ENCODE measurements around the gene FAM221B. TPM values are rescaled to one million over a fixed set of nuclear protein-coding genes. Genes with fewer than 3 reads are reported as not detected.

The FAM221B gene
- total and polyA plus RNA-seq, 2 of the 4 experiments (the other 2 are of a cell fraction) = not detected

- Histone ChIP-seq H3K9me1 (ENCODE audit: insufficient read depth, low read length) (no peaks in the 10 kb centered on the region; the same call in 1 of the 2 replicates), H3K18ac (ENCODE audit: low read depth, low read length) (no peak overlapping the region), H2BK20ac (ENCODE audit: low read depth, low read length) (no peak overlapping the region), H4K20me1 (ENCODE audit: insufficient read depth, low read length) (no peaks in the 10 kb centered on the region), H3K4ac (ENCODE audit: low read depth, low read length) (no peak overlapping the region), H2AK9ac (replicated peaks; ENCODE audit: low read depth, low read length, poor library complexity) (no peak overlapping the region), H3K27me3 (ENCODE audit: control insufficient read depth, insufficient read depth, low read length) (peaks cover 28% of the 10 kb centered on the region), H2AK5ac (ENCODE audit: low read depth, low read length) (no peak overlapping the region), H3K4me1 (ENCODE audit: control insufficient read depth, insufficient read depth, low read length) (peaks cover 1% of the 10 kb centered on the region; the same call in 1 of the 2 replicates), H3K56ac (ENCODE audit: extremely low read depth, insufficient read depth, low read length) (no peak overlapping the region), H4K5ac (ENCODE audit: low read depth, low read length) (no peak overlapping the region), H2BK120ac (ENCODE audit: low read depth, low read length) (no peak overlapping the region), H3K4me3 (ENCODE audit: insufficient read depth, low read depth, low read length) (no peak overlapping the region), H3K23ac (ENCODE audit: low read depth, low read length) (no peak overlapping the region), H3K27ac (ENCODE audit: insufficient read depth, low read length) (no peak overlapping the region), H2AFZ (replicated peaks; ENCODE audit: low read length, poor library complexity) (no peak overlapping the region), H3K4me2 (ENCODE audit: low read depth, low read length) (no peak overlapping the region), H2BK15ac (ENCODE audit: low read depth, low read length) (no peak overlapping the region), H3K9me3 (ENCODE audit: control insufficient read depth, insufficient read depth, low read length) (no peaks in the 10 kb centered on the region), H3K9ac (ENCODE audit: low read depth, low read length) (no peak overlapping the region), H3K79me1 (ENCODE audit: low read depth in 1 of 2, low read length in 2 of 2) (no peaks in the 10 kb centered on the region), H3K14ac (replicated peaks; ENCODE audit: low read depth, low read length) (no peak overlapping the region), H4K8ac (ENCODE audit: low read depth in 2 of 2, low read length in 2 of 2) (no peak overlapping the region), H2BK5ac (ENCODE audit: low read depth, low read length, poor library complexity, severe bottlenecking) (no peak overlapping the region), H4K91ac (ENCODE audit: insufficient read depth, low read depth, low read length) (no peak overlapping the region), H3K36me3 (ENCODE audit: control insufficient read depth, insufficient read depth, low read length) (no peaks in the 10 kb centered on the region)
- BruUV-seq (replicated peaks) = no TSS peak
- ChIA-PET POLR2A (ENCODE audit: unreplicated experiment) (no interaction called here), CTCF (no interaction called here)
- ATAC-seq (ENCODE audit: low read depth) = no peak
- intact Hi-C loops (cut with micrococcal nuclease) (no loop called here), dilution Hi-C loops (cut with HindIII; ENCODE audit: low sequenced_read_pairs, unreplicated experiment) (no loop called here), in situ Hi-C loops (cut with MboI; ENCODE audit: low sequenced_read_pairs) (loop anchor here (5.0 kb wide), 1 partner anchor 106 kb away; no protein-coding TSS in a partner anchor)
- WGBS, 2 experiments (ENCODE audit: extremely low coverage in 2 of 2, insufficient read length in 1 of 2) = no CpG with 5 or more reads among the region's 4 CpGs
- TF ChIP-seq RFX5 (IDR thresholded peaks at IDR 0.05; ENCODE audit: low read depth, low read length) = no peak
- TF ChIP-seq MXI1 (IDR thresholded peaks at IDR 0.05; ENCODE audit: borderline replicate concordance, low read depth, low read length) = no peak
- no peak for TF ChIP-seq POLR2A (IDR thresholded peaks at IDR 0.05; ENCODE audit: low read depth, low read length)
- TF ChIP-seq RAD21 (IDR thresholded peaks at IDR 0.05; ENCODE audit: low read length) = no peak
- no peak for TF ChIP-seq MAZ (IDR thresholded peaks at IDR 0.05; ENCODE audit: borderline replicate concordance, low read depth, low read length)
- TF ChIP-seq, protein P1, sequence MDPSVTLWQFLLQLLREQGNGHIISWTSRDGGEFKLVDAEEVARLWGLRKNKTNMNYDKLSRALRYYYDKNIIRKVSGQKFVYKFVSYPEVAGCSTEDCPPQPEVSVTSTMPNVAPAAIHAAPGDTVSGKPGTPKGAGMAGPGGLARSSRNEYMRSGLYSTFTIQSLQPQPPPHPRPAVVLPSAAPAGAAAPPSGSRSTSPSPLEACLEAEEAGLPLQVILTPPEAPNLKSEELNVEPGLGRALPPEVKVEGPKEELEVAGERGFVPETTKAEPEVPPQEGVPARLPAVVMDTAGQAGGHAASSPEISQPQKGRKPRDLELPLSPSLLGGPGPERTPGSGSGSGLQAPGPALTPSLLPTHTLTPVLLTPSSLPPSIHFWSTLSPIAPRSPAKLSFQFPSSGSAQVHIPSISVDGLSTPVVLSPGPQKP (IDR thresholded peaks at IDR 0.05; ENCODE audit: borderline replicate concordance, low read depth, low read length) = no peak
- no peak for TF ChIP-seq CHD1 (IDR thresholded peaks at IDR 0.05; ENCODE audit: low read depth, low read length)
- TF ChIP-seq, protein P2, sequence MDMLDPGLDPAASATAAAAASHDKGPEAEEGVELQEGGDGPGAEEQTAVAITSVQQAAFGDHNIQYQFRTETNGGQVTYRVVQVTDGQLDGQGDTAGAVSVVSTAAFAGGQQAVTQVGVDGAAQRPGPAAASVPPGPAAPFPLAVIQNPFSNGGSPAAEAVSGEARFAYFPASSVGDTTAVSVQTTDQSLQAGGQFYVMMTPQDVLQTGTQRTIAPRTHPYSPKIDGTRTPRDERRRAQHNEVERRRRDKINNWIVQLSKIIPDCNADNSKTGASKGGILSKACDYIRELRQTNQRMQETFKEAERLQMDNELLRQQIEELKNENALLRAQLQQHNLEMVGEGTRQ (IDR thresholded peaks at IDR 0.05; ENCODE audit: low read depth, low read length) = no peak
- no peak for TF ChIP-seq SMC3 (IDR thresholded peaks at IDR 0.05; ENCODE audit: low read depth, low read length)
- TF ChIP-seq, protein P3, sequence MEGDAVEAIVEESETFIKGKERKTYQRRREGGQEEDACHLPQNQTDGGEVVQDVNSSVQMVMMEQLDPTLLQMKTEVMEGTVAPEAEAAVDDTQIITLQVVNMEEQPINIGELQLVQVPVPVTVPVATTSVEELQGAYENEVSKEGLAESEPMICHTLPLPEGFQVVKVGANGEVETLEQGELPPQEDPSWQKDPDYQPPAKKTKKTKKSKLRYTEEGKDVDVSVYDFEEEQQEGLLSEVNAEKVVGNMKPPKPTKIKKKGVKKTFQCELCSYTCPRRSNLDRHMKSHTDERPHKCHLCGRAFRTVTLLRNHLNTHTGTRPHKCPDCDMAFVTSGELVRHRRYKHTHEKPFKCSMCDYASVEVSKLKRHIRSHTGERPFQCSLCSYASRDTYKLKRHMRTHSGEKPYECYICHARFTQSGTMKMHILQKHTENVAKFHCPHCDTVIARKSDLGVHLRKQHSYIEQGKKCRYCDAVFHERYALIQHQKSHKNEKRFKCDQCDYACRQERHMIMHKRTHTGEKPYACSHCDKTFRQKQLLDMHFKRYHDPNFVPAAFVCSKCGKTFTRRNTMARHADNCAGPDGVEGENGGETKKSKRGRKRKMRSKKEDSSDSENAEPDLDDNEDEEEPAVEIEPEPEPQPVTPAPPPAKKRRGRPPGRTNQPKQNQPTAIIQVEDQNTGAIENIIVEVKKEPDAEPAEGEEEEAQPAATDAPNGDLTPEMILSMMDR (conservative IDR thresholded peaks at IDR 0.05; ENCODE audit: low read depth, low read length) = no peak
- TF ChIP-seq RCOR1 (IDR thresholded peaks at IDR 0.05; ENCODE audit: insufficient replicate concordance, low read length) = no peak
- no peak for TF ChIP-seq BHLHE40 (IDR thresholded peaks at IDR 0.05; ENCODE audit: low read depth, low read length)
- TF ChIP-seq NFE2L2 (IDR thresholded peaks at IDR 0.05; ENCODE audit: low read depth, low read length) = no peak
- no peak for TF ChIP-seq MAFK (IDR thresholded peaks at IDR 0.05; ENCODE audit: low read depth, low read length)
- no peak for TF ChIP-seq FOS (IDR thresholded peaks at IDR 0.05; ENCODE audit: low read depth, low read length)
- no peak for DNase-seq
These were observed 52.5 kb downstream of the FAM221B start for GRCh38 chr9:35776018-35776417.
